ENCODE measurements around the gene PRR18.

Gene PRR18

GRCh38 chr6:166269301-166270039 is 38.7 kb downstream of the PRR18 start:
- TF ChIP-seq MYC (IDR thresholded peaks at IDR 0.05; ENCODE audit: low read depth, low read length) (no peak), POLR2A (IDR thresholded peaks at IDR 0.05; ENCODE audit: extremely low read depth, insufficient read length) (no peak), CTCF (IDR thresholded peaks at IDR 0.05; ENCODE audit: low read depth, low read length) (no peak), MAX (IDR thresholded peaks at IDR 0.05; ENCODE audit: low read depth, low read length) (no peak)
- no peak for DNase-seq (ENCODE audit: low read depth)
- H3K4me3 ChIP-seq (ENCODE audit: low read depth, low read length) = no peak overlapping the region

- H3K4me3 ChIP-seq (ENCODE audit: low read depth, low read length) = no peak overlapping the region
- TF ChIP-seq MYC (IDR thresholded peaks at IDR 0.05; ENCODE audit: low read depth, low read length) (no peak), CTCF (IDR thresholded peaks at IDR 0.05; ENCODE audit: low read depth, low read length) (no peak), POLR2A (IDR thresholded peaks at IDR 0.05; ENCODE audit: extremely low read depth, insufficient read length) (no peak), MAX (IDR thresholded peaks at IDR 0.05; ENCODE audit: low read depth, low read length) (no peak)
These were observed 39.8 kb downstream of the PRR18 start for GRCh38 chr6:166268431-166268830.

GRCh38 chr6:166267526-166267925 is 40.7 kb downstream of the PRR18 start:
- TF ChIP-seq MYC (IDR thresholded peaks at IDR 0.05; ENCODE audit: low read depth, low read length) (no peak), CTCF (IDR thresholded peaks at IDR 0.05; ENCODE audit: low read depth, low read length) (no peak), POLR2A (IDR thresholded peaks at IDR 0.05; ENCODE audit: extremely low read depth, insufficient read length) (no peak), MAX (IDR thresholded peaks at IDR 0.05; ENCODE audit: low read depth, low read length) (no peak)

More at GRCh38 chr6:166268431-166268830, 39.8 kb downstream of the PRR18 start:
- DNase-seq (ENCODE audit: low read depth) = no peak

GRCh38 chr6:166266336-166266735 is 41.9 kb downstream of the PRR18 start:
- DNase-seq (ENCODE audit: low read depth) = no peak
- no peak overlapping the region for H3K4me3 ChIP-seq (ENCODE audit: low read depth, low read length)
- TF ChIP-seq MYC (IDR thresholded peaks at IDR 0.05; ENCODE audit: low read depth, low read length) (no peak), POLR2A (IDR thresholded peaks at IDR 0.05; ENCODE audit: extremely low read depth, insufficient read length) (no peak), CTCF (IDR thresholded peaks at IDR 0.05; ENCODE audit: low read depth, low read length) (no peak), MAX (IDR thresholded peaks at IDR 0.05; ENCODE audit: low read depth, low read length) (no peak)

More at GRCh38 chr6:166267526-166267925, 40.7 kb downstream of the PRR18 start:
- no peak overlapping the region for H3K4me3 ChIP-seq (ENCODE audit: low read depth, low read length)
- DNase-seq (ENCODE audit: low read depth) = no peak

- no peak for TF ChIP-seq MAX (IDR thresholded peaks at IDR 0.05; ENCODE audit: low read depth, low read length)
- no peak for TF ChIP-seq POLR2A (IDR thresholded peaks at IDR 0.05; ENCODE audit: extremely low read depth, insufficient read length)
- no peak for TF ChIP-seq MYC (IDR thresholded peaks at IDR 0.05; ENCODE audit: low read depth, low read length)
- H3K4me3 ChIP-seq (ENCODE audit: low read depth, low read length) = no peak overlapping the region
- peak; percentile 46 for DNase-seq (ENCODE audit: low read depth)
These were observed 45.3 kb downstream of the PRR18 start for GRCh38 chr6:166262743-166263515.

Measured in NB4 (cell line).